ENCODE data around the gene MYF6.

DNA sequence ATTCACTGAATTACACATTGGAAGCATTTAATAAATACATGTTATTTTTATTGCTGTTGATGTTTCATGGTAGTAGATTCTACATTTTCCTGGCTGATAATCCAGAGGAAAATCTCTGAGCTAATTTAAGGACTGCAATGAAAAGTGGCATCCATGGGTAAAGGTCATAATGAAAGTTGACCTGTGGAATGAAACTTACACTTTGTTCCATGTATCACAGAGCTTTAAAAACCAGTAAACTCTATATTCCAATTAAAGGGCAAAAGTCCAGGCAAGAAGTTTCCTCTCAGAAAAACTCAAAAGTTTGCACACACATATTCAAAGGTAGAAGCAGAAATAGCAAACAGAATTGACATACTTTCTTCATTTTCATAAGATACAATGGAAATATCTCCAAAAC, 44.8 kb upstream of the MYF6 start:
- TF ChIP-seq POLR2A (IDR thresholded peaks at IDR 0.05; ENCODE audit: low read length): no peak
- no peak for TF ChIP-seq GATA1 (IDR thresholded peaks at IDR 0.05; ENCODE audit: low read depth, low read length)
